Left lobe of liver (tissue), 2 donors: ENCODE data around the gene MATK. TPM values are rescaled to one million over a fixed set of nuclear protein-coding genes. Genes with fewer than 3 reads are reported as not detected.

Experiments
- ATAC-seq: fragments of 200-7000 bp; cut with Tn5 transposase; one replicate; pipeline ENCODE4 v1.9.1; 2020; ENCODE audit warnings: mild to moderate bottlenecking, moderate library complexity
- DNase-seq: peaks from one replicate; pipeline ENCODE4 v3.0.0-alpha.2; 2020; ENCODE audit warnings: low spot score
- total RNA-seq: library from RNA; stranded (reverse); gene quantifications from one replicate; pipeline ENCODE4 v1.2.1, GENCODE V29; 2021
- donor health status: DM: no; HTN: no; CAD: no; lungs with moderate emphysema.
- donor health status: DM: no; HTN: yes; CAD: no.

MATK gene
- 0.48 TPM for total RNA-seq

- no peak for DNase-seq
- peak; percentile 14 for ATAC-seq
Measured at GRCh38 chr19:3785938-3786824, at the start of gene MATK. MATK (minus strand) TSS chr19:3786381; CDS start chr19:3785135, 1,246 bp downstream.

- ATAC-seq = no peak
- no peak for DNase-seq
Measured at GRCh38 chr19:3835055-3835435, 48.9 kb upstream of the MATK start.

GRCh38 chr19:3834349-3835054 lies 48.3 kb upstream of the MATK start:
- ATAC-seq = no peak
- no peak for DNase-seq

- DNase-seq = no peak
- no peak for ATAC-seq
Measured at GRCh38 chr19:3833578-3834348, 47.6 kb upstream of the MATK start.

- ATAC-seq = no peak
- no peak for DNase-seq
Measured at GRCh38 chr19:3832001-3832400, 45.8 kb upstream of the MATK start.

GRCh38 chr19:3831601-3832000 lies 45.4 kb upstream of the MATK start:
- no peak for ATAC-seq

GRCh38 chr19:3830621-3831589 lies 44.7 kb upstream of the MATK start:
- no peak for DNase-seq

More at GRCh38 chr19:3831601-3832000, 45.4 kb upstream of the MATK start:
- DNase-seq = no peak

GRCh38 chr19:3827306-3827705 lies 41.1 kb upstream of the MATK start:
- no peak for DNase-seq
- no peak for ATAC-seq

More at GRCh38 chr19:3830621-3831589, 44.7 kb upstream of the MATK start:
- ATAC-seq = no peak

GRCh38 chr19:3826163-3826562 lies 40.0 kb upstream of the MATK start:
- DNase-seq (no peak), ATAC-seq (no peak)

- DNase-seq (no peak), ATAC-seq (no peak)
Measured at GRCh38 chr19:3825286-3825956, 39.2 kb upstream of the MATK start.

- no peak for DNase-seq
- ATAC-seq = no peak
Measured at GRCh38 chr19:3823350-3823713, 37.2 kb upstream of the MATK start.

- no peak for DNase-seq
- no peak for ATAC-seq
Measured at GRCh38 chr19:3822683-3823349, 36.6 kb upstream of the MATK start.

GRCh38 chr19:3821857-3822364 lies 35.7 kb upstream of the MATK start:
- peak; percentile 94 for ATAC-seq

GRCh38 chr19:3821156-3821555 lies 35.0 kb upstream of the MATK start:
- DNase-seq = no peak

More at GRCh38 chr19:3821857-3822364, 35.7 kb upstream of the MATK start:
- DNase-seq = peak; percentile 65

GRCh38 chr19:3819989-3820388 lies 33.8 kb upstream of the MATK start:
- DNase-seq (no peak), ATAC-seq (no peak)

More at GRCh38 chr19:3821156-3821555, 35.0 kb upstream of the MATK start:
- ATAC-seq = no peak

GRCh38 chr19:3818918-3819317 lies 32.7 kb upstream of the MATK start:
- DNase-seq (no peak), ATAC-seq (no peak)

- DNase-seq (no peak), ATAC-seq (no peak)
Measured at GRCh38 chr19:3818466-3818865, 32.3 kb upstream of the MATK start.

- DNase-seq (no peak), ATAC-seq (no peak)
Measured at GRCh38 chr19:3817761-3818160, 31.6 kb upstream of the MATK start.
